Measurements from ENCODE around the gene SIK3.

The SIK3 gene

GRCh38 chr11:116874251-116874650 lies 224.0 kb downstream of the SIK3 start:
- Histone ChIP-seq H3K4me3 (ENCODE audit: low read depth in 1 of 2, low read length in 2 of 2) (no peak overlapping the region), H4K20me1 (ENCODE audit: insufficient read depth, low read length) (no peaks in the 10 kb centered on the region), H3K79me2 (ENCODE audit: insufficient read depth, low read length) (no peaks in the 10 kb centered on the region), H3K27me3 (ENCODE audit: insufficient read depth, low read length, poor library complexity) (no peaks in the 10 kb centered on the region), H3K4me2 (ENCODE audit: insufficient read depth, low read length) (no peak overlapping the region), H3K4me1 (ENCODE audit: insufficient read depth, low read length) (no peaks in the 10 kb centered on the region), H2AFZ (ENCODE audit: low read depth, low read length) (no peak overlapping the region), H3K36me3 (ENCODE audit: insufficient read depth, low read length) (peaks cover 58% of the 10 kb centered on the region), H3K27ac (ENCODE audit: low read length) (no peak overlapping the region), H3K9ac (ENCODE audit: low read depth, low read length) (no peak overlapping the region), H3K9me3 (ENCODE audit: insufficient read depth, low read length, severe bottlenecking) (no peaks in the 10 kb centered on the region)
- TF ChIP-seq CTCF (IDR thresholded peaks at IDR 0.05; ENCODE audit: borderline replicate concordance, extremely low read depth, low read length, poor library complexity, severe bottlenecking), result no peak
- TF ChIP-seq EZH2 (IDR thresholded peaks at IDR 0.05; ENCODE audit: borderline replicate concordance, low read depth, low read length, severe bottlenecking), result no peak
- DNase-seq, result no peak
- no peak for ATAC-seq (ENCODE audit: insufficient read depth, low read depth)

GRCh38 chr11:116873381-116873780 lies 224.8 kb downstream of the SIK3 start:
- no peak for DNase-seq
- Histone ChIP-seq H3K4me1 (ENCODE audit: insufficient read depth, low read length) (no peaks in the 10 kb centered on the region), H3K4me3 (ENCODE audit: low read depth in 1 of 2, low read length in 2 of 2) (no peak overlapping the region), H4K20me1 (ENCODE audit: insufficient read depth, low read length) (no peaks in the 10 kb centered on the region), H3K36me3 (ENCODE audit: insufficient read depth, low read length) (peaks cover 61% of the 10 kb centered on the region), H3K9me3 (ENCODE audit: insufficient read depth, low read length, severe bottlenecking) (no peaks in the 10 kb centered on the region), H3K27me3 (ENCODE audit: insufficient read depth, low read length, poor library complexity) (no peaks in the 10 kb centered on the region), H3K79me2 (ENCODE audit: insufficient read depth, low read length) (no peaks in the 10 kb centered on the region), H3K9ac (ENCODE audit: low read depth, low read length) (no peak overlapping the region), H3K27ac (ENCODE audit: low read length) (no peak overlapping the region), H2AFZ (ENCODE audit: low read depth, low read length) (no peak overlapping the region), H3K4me2 (ENCODE audit: insufficient read depth, low read length) (no peak overlapping the region)
- ATAC-seq (ENCODE audit: insufficient read depth, low read depth), result no peak
- TF ChIP-seq EZH2 (IDR thresholded peaks at IDR 0.05; ENCODE audit: borderline replicate concordance, low read depth, low read length, severe bottlenecking) (no peak), CTCF (IDR thresholded peaks at IDR 0.05; ENCODE audit: borderline replicate concordance, extremely low read depth, low read length, poor library complexity, severe bottlenecking) (no peak)

- Histone ChIP-seq H3K36me3 (ENCODE audit: insufficient read depth, low read length) (peaks cover 79% of the 10 kb centered on the region), H3K79me2 (ENCODE audit: insufficient read depth, low read length) (no peaks in the 10 kb centered on the region), H3K4me1 (ENCODE audit: insufficient read depth, low read length) (no peaks in the 10 kb centered on the region), H3K27me3 (ENCODE audit: insufficient read depth, low read length, poor library complexity) (no peaks in the 10 kb centered on the region), H2AFZ (ENCODE audit: low read depth, low read length) (no peak overlapping the region), H3K4me3 (ENCODE audit: low read depth in 1 of 2, low read length in 2 of 2) (no peak overlapping the region), H3K9me3 (ENCODE audit: insufficient read depth, low read length, severe bottlenecking) (no peaks in the 10 kb centered on the region), H3K9ac (ENCODE audit: low read depth, low read length) (no peak overlapping the region), H3K4me2 (ENCODE audit: insufficient read depth, low read length) (no peak overlapping the region), H4K20me1 (ENCODE audit: insufficient read depth, low read length) (no peaks in the 10 kb centered on the region), H3K27ac (ENCODE audit: low read length) (no peak overlapping the region)
- DNase-seq (no peak), ATAC-seq (ENCODE audit: insufficient read depth, low read depth) (no peak)
- TF ChIP-seq CTCF (IDR thresholded peaks at IDR 0.05; ENCODE audit: borderline replicate concordance, extremely low read depth, low read length, poor library complexity, severe bottlenecking) (no peak), EZH2 (IDR thresholded peaks at IDR 0.05; ENCODE audit: borderline replicate concordance, low read depth, low read length, severe bottlenecking) (no peak)
These were observed 227.0 kb downstream of the SIK3 start for GRCh38 chr11:116871248-116871647.

- H2AFZ ChIP-seq (ENCODE audit: low read depth, low read length), result no peak overlapping the region
- no peaks in the 10 kb centered on the region for H4K20me1 ChIP-seq (ENCODE audit: insufficient read depth, low read length)
- no peak overlapping the region for H3K27ac ChIP-seq (ENCODE audit: low read length)
- H3K4me3 ChIP-seq (ENCODE audit: low read depth in 1 of 2, low read length in 2 of 2), result no peak overlapping the region
- H3K4me2 ChIP-seq (ENCODE audit: insufficient read depth, low read length), result no peak overlapping the region
- ATAC-seq (ENCODE audit: insufficient read depth, low read depth) (no peak), DNase-seq (no peak)
- H3K36me3 ChIP-seq (ENCODE audit: insufficient read depth, low read length), result peaks cover 71% of the 10 kb centered on the region
- H3K4me1 ChIP-seq (ENCODE audit: insufficient read depth, low read length), result no peaks in the 10 kb centered on the region
- no peaks in the 10 kb centered on the region for H3K27me3 ChIP-seq (ENCODE audit: insufficient read depth, low read length, poor library complexity)
- TF ChIP-seq CTCF (IDR thresholded peaks at IDR 0.05; ENCODE audit: borderline replicate concordance, extremely low read depth, low read length, poor library complexity, severe bottlenecking), result no peak
- no peak for TF ChIP-seq EZH2 (IDR thresholded peaks at IDR 0.05; ENCODE audit: borderline replicate concordance, low read depth, low read length, severe bottlenecking)
- no peaks in the 10 kb centered on the region for H3K9me3 ChIP-seq (ENCODE audit: insufficient read depth, low read length, severe bottlenecking)
- no peak overlapping the region for H3K9ac ChIP-seq (ENCODE audit: low read depth, low read length)
- H3K79me2 ChIP-seq (ENCODE audit: insufficient read depth, low read length), result no peaks in the 10 kb centered on the region
These were observed 228.2 kb downstream of the SIK3 start for GRCh38 chr11:116870054-116870453.
